Left ventricle myocardium inferior (tissue), 1 donor: ENCODE results near the gene THTPA. TPM values are rescaled to one million over a fixed set of nuclear protein-coding genes. Genes with fewer than 3 reads are reported as not detected.

Experiments
- DNase-seq: peaks from one replicate; pipeline ENCODE4 v3.0.0-alpha.2; 2020
- H3K27ac ChIP-seq: fragments of 200-600 bp; replicated peaks from 2 replicates; pipeline ENCODE4 v1.8.0; 2021
- H3K27me3 ChIP-seq: fragments of 200-600 bp; 2 replicates; pipeline ENCODE4 v1.8.0; 2021; ENCODE audit warnings: low read depth
- H3K36me3 ChIP-seq: fragments of 200-600 bp; 2 replicates; pipeline ENCODE4 v1.8.0; 2021
- H3K4me1 ChIP-seq: fragments of 200-600 bp; 2 replicates; pipeline ENCODE4 v1.8.0; 2021
- H3K4me3 ChIP-seq: fragments of 200-600 bp; 2 replicates; pipeline ENCODE4 v1.8.0; 2021; ENCODE audit warnings: mild to moderate bottlenecking, moderate library complexity
- H3K9me3 ChIP-seq: fragments of 200-600 bp; replicated peaks from 2 replicates; pipeline ENCODE4 v1.8.0; 2021
- intact Hi-C: fragments of 100-400 bp; cut with micrococcal nuclease; formaldehyde crosslinking; loops from one replicate; pipeline ENCODE4 v1.11.0; 2022
- total RNA-seq: library from RNA; stranded (reverse); fragmentation: NEBNext Ultra II Directional; extraction: Animal tissue kit (Norgen Biotek cat#: 25700); gene quantifications from one replicate; pipeline ENCODE4 v1.2.1, GENCODE V29; 2021
- TF ChIP-seq, protein P1 (sequence below): fragments of 200-600 bp; IDR thresholded peaks from 2 replicates; pipeline ENCODE4 v1.8.0; 2021; ENCODE audit warnings: antibody characterized with exemption, mild to moderate bottlenecking, borderline replicate concordance
- donor health status: DM: no; HTN: yes; CAD: no; lungs with severe emphysema.

The THTPA gene
- total RNA-seq, 1 donor from 2014 or later = 17.2 TPM

GRCh38 chr14:23565626-23566025 is 9.6 kb downstream of the THTPA start:
- peaks cover 13% of the 10 kb centered on the region for H3K36me3 ChIP-seq
- no peak overlapping the region for H3K4me3 ChIP-seq
- TF ChIP-seq, protein P1, sequence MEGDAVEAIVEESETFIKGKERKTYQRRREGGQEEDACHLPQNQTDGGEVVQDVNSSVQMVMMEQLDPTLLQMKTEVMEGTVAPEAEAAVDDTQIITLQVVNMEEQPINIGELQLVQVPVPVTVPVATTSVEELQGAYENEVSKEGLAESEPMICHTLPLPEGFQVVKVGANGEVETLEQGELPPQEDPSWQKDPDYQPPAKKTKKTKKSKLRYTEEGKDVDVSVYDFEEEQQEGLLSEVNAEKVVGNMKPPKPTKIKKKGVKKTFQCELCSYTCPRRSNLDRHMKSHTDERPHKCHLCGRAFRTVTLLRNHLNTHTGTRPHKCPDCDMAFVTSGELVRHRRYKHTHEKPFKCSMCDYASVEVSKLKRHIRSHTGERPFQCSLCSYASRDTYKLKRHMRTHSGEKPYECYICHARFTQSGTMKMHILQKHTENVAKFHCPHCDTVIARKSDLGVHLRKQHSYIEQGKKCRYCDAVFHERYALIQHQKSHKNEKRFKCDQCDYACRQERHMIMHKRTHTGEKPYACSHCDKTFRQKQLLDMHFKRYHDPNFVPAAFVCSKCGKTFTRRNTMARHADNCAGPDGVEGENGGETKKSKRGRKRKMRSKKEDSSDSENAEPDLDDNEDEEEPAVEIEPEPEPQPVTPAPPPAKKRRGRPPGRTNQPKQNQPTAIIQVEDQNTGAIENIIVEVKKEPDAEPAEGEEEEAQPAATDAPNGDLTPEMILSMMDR = no peak
- no peaks in the 10 kb centered on the region for H3K27me3 ChIP-seq
- peaks cover 19% of the 10 kb centered on the region for H3K4me1 ChIP-seq
- no peak overlapping the region for H3K27ac ChIP-seq
- no peaks in the 10 kb centered on the region for H3K9me3 ChIP-seq
- no peak for DNase-seq
- intact Hi-C loops = no loop called here

- H3K4me3 ChIP-seq = peak overlapping the region; percentile 80
- DNase-seq = no peak
- peak overlapping the region; percentile 78 for H3K27ac ChIP-seq
- peaks cover 19% of the 10 kb centered on the region for H3K4me1 ChIP-seq
- peaks cover 2% of the 10 kb centered on the region for H3K27me3 ChIP-seq
- TF ChIP-seq, protein P1 = no peak
- no peaks in the 10 kb centered on the region for H3K9me3 ChIP-seq
- intact Hi-C loops = no loop called here
- peaks cover 9% of the 10 kb centered on the region for H3K36me3 ChIP-seq
Observed at GRCh38 chr14:23566112-23566777, 10.2 kb downstream of the THTPA start.

GRCh38 chr14:23566778-23567185 is 10.7 kb downstream of the THTPA start:
- H3K27me3 ChIP-seq = peaks cover 7% of the 10 kb centered on the region
- peak overlapping the region; percentile 78 for H3K27ac ChIP-seq
- TF ChIP-seq, protein P1 = peak; percentile 19
- intact Hi-C loops = no loop called here
- peaks cover 19% of the 10 kb centered on the region for H3K4me1 ChIP-seq
- H3K4me3 ChIP-seq = peak overlapping the region; percentile 80
- H3K36me3 ChIP-seq = peaks cover 4% of the 10 kb centered on the region
- H3K9me3 ChIP-seq = no peaks in the 10 kb centered on the region
- no peak for DNase-seq

- peak within 1 kb of the TSS; percentile 80 for H3K4me3 ChIP-seq
- TF ChIP-seq, protein P1 = no peak
- peak within 1 kb of the TSS; percentile 78 for H3K27ac ChIP-seq
- no peaks in the 10 kb centered on the region for H3K36me3 ChIP-seq
- no peaks in the 10 kb centered on the region for H3K9me3 ChIP-seq
- peaks cover 19% of the 10 kb centered on the region for H3K4me1 ChIP-seq
- peaks cover 13% of the 10 kb centered on the region for H3K27me3 ChIP-seq
- intact Hi-C loops = no loop called here
- peak; percentile 86 for DNase-seq
Observed at GRCh38 chr14:23567186-23568020, 11.3 kb downstream of the THTPA start, which contains the start of gene AP1G2. TSS of gene AP1G2 (minus strand) at chr14:23567791. CDS start at chr14:23567314, 477 bp downstream.

GRCh38 chr14:23568021-23568599 is 12.0 kb downstream of the THTPA start:
- TF ChIP-seq, protein P1 = no peak
- H3K9me3 ChIP-seq = no peaks in the 10 kb centered on the region
- no peaks in the 10 kb centered on the region for H3K36me3 ChIP-seq
- H3K4me1 ChIP-seq = peaks cover 19% of the 10 kb centered on the region
- peak overlapping the region; percentile 78 for H3K27ac ChIP-seq
- no peak for DNase-seq
- H3K4me3 ChIP-seq = peak overlapping the region; percentile 80
- H3K27me3 ChIP-seq = peaks cover 20% of the 10 kb centered on the region
- intact Hi-C loops = no loop called here
